Measurements from ENCODE around the gene TTC21A.

DNA sequence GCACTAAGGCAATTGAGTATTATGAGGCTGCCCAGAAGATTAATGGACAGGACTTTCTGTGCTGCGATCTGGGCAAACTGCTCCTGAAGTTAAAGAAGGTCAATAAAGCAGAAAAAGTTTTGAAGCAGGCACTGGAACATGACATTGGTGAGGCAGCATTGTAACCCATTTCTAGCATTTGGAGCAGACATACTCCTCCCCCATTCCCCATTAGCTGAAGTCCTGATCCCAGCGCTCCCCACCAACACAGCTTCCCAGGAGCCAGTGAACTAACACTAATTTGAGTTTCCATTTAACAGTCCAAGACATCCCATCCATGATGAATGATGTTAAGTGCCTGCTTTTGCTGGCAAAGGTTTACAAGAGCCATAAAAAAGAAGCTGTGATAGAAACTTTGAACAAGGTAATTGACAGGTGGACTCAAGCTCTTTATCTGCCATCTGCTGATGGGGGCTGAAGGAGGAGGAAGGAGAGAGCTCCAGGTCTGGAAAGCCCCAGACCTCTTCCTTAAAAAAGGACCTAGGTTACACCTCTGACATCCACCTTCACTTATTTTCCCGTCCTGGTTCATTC, 23.3 kb downstream of the TTC21A start:
- TF ChIP-seq, protein P1, sequence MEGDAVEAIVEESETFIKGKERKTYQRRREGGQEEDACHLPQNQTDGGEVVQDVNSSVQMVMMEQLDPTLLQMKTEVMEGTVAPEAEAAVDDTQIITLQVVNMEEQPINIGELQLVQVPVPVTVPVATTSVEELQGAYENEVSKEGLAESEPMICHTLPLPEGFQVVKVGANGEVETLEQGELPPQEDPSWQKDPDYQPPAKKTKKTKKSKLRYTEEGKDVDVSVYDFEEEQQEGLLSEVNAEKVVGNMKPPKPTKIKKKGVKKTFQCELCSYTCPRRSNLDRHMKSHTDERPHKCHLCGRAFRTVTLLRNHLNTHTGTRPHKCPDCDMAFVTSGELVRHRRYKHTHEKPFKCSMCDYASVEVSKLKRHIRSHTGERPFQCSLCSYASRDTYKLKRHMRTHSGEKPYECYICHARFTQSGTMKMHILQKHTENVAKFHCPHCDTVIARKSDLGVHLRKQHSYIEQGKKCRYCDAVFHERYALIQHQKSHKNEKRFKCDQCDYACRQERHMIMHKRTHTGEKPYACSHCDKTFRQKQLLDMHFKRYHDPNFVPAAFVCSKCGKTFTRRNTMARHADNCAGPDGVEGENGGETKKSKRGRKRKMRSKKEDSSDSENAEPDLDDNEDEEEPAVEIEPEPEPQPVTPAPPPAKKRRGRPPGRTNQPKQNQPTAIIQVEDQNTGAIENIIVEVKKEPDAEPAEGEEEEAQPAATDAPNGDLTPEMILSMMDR (conservative IDR thresholded peaks at IDR 0.05 in 1 of 2, IDR thresholded peaks at IDR 0.05 in 1 of 2; ENCODE audit: low read depth in 1 of 2, low read length in 2 of 2), result no peak
- TF ChIP-seq EZH2 (IDR thresholded peaks at IDR 0.05; ENCODE audit: low read length, missing control alignments), result no peak

All from fibroblast of lung (primary cell).